ENCODE measurements around the gene HOXA6.

HOXA6 gene

GRCh38 chr7:27126596-27127327, 20.8 kb downstream of the HOXA6 start:
- in situ Hi-C loops (cut with MboI; ENCODE audit: low sequenced_read_pairs), result no loop called here

- in situ Hi-C loops (cut with MboI; ENCODE audit: low sequenced_read_pairs), result no loop called here
These were observed 21.6 kb downstream of the HOXA6 start for GRCh38 chr7:27125986-27126394.

- in situ Hi-C loops (cut with MboI; ENCODE audit: low sequenced_read_pairs), result no loop called here
These were observed 22.5 kb downstream of the HOXA6 start for GRCh38 chr7:27124902-27125689.

DNA sequence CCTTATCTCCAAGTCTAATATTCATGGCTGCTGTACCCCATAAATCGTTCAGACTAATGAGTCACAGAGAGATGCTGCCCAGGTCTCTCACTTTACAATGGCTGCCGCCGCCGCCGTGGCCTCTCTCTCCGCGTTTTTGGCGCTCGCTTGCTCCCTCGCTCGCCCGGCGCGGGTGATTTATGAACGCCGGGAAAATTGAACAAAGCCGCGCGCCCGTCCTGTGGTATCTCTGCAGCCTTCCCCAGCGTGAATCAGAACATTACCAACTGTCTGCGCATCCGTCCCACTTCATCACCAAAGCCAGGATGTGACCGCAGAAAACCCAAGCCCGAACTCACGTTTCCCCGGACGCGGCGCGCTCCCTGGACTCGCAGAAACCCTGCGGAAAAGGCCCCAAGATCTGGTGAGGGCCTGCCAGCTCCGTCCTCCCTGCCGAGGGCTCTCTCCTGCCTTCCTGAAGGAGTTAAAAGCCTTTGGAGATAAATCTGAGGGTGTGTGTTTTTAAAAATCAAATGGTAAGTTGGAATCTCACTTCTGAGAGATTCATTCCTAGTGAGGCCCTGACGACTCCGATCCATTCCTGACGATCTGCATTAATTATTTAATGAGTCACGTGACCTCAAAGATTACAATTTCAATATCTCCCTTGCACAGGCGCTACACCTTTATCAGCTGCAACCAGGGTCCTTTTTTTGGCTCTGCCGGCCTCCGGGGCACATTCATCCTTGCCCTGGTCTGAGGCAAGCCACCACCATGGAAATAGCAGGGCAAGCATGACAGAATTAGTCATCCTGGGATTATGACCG, 23.3 kb downstream of the HOXA6 start:
- in situ Hi-C loops (cut with MboI; ENCODE audit: low sequenced_read_pairs), result no loop called here

- in situ Hi-C loops (cut with MboI; ENCODE audit: low sequenced_read_pairs), result no loop called here
These were observed 24.0 kb downstream of the HOXA6 start for GRCh38 chr7:27123477-27124053.

DNA sequence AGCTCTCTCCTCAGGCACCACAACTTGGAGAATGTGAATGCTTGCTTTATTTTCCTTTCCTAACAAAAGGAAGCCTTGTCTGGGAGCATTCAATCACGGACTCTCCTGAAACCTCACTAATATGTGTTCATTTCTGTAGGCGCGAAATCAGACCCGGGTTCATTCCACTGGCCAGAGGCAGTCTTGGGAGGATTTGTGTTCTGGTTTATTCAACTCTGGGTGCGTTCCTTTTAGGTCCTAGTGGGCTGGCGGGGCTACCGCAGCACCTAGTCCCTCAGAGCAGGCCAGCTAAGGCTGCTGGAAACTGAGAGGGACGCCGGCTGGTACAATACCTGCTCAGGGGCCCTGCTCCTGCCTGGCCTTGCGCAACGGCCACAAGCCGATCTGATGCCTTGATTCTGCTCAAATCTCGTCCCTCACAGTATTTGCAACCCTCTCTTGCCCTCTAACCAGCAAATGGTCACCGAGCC, 24.5 kb downstream of the HOXA6 start:
- in situ Hi-C loops (cut with MboI; ENCODE audit: low sequenced_read_pairs), result no loop called here

DNA sequence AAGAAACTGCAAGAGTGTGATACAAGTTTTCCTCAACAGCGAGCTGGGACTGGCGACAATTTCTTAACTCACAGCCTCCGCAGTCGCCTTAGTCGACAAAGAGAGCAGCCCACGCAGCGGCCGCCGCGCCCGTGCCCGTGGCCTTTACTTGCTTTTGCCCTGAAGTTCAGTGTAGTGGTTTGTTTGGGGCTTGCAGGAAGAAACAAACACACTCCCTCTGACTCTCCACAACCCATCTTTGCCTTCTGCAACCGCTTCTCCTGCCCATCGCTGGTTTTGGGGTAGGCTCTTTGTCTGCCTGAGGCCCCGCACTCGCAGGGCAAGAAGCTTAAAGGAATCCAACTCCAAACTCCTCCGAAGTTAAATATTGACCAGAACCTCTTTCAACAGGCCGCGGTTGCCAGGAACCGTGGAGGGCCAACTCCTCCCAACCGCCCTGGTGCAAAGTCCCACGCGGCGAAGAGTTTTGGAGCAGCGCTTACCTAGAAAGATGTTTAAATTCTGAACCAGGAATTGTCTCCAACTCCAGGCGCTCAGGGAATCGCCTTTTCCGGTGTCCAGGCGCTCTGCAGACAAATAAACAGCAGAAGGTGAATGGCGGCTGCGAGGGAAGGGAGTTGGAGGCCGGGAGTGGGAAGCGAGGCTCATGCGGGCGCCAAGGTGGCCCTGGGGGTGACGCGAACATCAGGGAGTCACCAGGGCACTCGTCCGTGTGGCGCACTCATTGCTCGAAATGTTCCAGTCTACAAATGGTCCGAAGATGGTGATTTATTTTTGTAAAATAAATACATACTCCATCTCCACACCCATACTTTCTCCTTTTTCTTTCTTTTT, 25.3 kb downstream of the HOXA6 start:
- in situ Hi-C loops (cut with MboI; ENCODE audit: low sequenced_read_pairs), result no loop called here

- in situ Hi-C loops (cut with MboI; ENCODE audit: low sequenced_read_pairs), result no loop called here
These were observed 25.9 kb downstream of the HOXA6 start for GRCh38 chr7:27121684-27122076.

GRCh38 chr7:27119412-27119911, 28.1 kb downstream of the HOXA6 start:
- in situ Hi-C loops (cut with MboI; ENCODE audit: low sequenced_read_pairs), result no loop called here

DNA sequence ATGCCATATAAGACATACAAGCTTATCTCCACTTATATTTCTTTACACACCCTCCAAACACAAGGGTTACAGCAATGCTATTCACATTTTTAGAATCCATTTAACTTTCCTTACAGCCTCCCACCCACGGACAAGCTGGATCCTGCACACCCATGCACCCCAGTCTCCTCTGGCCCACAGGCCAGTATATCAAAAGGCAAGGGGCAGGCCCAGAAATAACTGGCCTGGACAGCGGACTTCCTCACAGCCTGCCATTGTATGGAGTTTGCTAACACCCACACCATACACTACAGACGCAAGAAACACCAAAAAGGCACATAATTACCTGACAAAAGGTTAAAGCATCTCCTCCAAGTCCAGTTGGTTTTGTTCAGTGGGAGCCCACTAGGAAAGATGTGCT, 29.0 kb downstream of the HOXA6 start:
- in situ Hi-C loops (cut with MboI; ENCODE audit: low sequenced_read_pairs), result no loop called here

GRCh38 chr7:27117887-27118491, 29.6 kb downstream of the HOXA6 start:
- in situ Hi-C loops (cut with MboI; ENCODE audit: low sequenced_read_pairs), result no loop called here

DNA sequence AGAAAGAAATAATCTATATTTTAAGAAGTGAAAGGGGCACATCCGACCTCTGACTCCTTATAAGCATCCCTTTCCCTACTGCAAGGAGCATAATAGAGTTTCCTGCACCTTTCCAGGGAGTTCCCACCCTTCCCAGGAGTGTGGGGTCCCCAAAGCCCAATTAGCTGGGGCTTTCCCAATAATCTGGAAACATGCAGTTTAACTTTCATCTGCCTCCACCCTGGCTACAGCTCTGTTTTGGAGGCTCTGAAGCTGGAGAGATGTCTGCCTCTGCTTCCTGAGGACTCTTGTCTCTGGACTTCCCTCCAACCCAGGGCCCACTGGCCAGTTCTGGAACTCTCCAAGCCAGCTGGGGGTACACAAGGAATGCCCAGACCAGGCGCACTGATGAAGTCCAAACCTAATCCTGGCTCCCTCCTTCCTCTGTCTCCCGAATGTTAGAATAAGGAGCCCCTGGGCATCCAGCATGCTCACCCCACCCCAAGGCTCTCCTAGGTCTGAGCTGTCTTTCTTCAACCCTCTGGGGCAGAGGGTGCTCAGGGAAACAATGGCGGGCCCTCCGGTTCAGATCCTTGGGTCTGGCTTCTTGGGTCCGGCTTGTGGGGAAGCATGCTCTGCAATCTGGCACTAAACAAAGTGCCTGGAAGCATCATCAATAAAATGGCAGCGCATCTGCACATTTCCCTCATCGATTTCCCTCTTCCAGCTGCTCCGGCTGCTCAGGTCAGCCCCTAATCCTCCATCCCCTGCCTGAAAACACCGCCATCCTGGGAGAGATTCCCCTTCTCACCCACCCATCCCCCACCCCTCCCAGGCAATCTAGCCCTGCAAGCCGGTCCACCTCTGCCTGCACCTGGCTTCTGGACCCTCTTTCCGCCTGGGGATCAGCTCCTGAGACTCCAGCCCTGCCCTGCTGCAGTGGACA, 30.4 kb downstream of the HOXA6 start:
- in situ Hi-C loops (cut with MboI; ENCODE audit: low sequenced_read_pairs), result no loop called here

DNA sequence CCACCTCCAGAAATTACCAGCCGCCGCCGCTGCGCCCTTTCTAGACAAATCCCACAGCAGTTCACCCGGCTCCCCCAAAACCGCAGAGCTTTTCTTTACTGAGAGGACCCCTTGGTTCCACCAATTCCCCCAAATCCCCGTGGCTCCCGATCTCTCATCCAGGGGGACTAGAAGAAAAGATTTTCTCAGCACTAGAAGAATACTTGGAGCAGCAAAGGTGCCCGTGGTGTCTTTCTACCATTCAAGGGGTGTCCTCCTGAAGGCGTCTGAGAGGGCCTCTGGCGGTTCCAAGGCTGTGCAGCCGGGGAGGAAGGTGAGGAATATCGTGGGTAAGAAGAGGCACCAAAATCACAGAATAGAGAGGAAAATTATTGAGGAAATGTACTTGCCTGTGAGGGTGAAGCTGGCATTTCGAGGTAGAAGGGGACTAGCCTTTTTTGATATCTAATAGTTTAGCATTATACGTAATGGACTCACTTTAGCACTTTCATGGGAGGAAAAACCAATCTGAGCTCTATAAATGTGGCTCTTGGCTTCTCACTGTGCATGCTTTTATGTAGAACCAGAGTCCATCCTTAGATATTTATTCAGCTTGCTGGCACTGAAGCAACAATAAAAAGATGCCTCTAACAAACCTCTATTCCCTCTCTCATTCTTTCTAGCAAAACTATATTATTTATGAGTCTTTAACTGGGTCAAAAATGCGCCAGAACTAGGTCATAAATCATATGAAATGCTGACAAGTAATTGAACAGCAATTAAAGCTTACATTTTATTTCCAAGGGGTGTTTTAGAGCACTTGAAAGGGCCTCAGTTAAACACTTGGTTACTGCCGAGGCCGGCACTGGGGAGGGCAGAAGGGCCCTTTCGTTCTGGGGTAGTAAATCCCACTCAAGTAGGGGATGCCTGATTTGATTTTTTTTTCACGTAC, 31.3 kb downstream of the HOXA6 start:
- in situ Hi-C loops (cut with MboI; ENCODE audit: low sequenced_read_pairs), result no loop called here

DNA sequence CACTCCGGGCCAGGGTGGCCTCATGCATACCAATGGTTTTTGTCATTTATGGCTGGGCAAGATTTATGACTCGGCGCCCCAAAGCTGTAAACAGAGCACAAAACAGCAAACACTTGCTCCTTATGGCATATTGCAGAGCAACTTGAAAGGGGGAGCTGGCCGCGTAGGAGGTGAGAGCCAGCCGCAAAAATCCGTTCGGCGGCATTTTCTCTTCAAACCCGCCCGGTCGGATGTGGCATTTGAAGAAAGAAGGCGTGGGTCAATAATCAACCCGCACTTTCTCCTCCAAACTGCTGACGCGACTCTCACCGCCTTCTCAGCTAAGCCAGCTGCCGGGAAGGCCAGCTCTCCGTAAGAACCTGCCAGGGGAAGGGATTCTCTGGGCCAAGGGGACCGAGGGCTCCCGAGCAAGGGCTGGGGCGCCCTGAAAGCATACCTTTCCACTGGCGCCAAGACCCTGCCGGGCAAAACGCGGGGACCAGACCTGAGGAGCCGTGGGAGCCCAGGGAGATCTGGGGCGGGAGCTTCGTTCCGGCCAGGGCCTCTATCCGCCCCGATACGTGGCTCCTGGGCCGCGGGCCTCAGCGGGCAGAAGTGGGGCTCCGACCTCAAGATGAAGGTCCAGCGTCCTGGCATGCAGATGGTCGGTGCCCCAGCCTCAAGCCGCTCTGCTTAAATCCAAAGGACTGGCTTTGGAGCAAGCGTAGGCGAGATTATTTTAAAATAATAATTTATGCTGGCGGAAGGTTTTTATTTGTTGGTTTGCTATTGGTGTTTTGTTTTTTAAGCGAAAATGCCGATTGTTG, 32.1 kb downstream of the HOXA6 start:
- in situ Hi-C loops (cut with MboI; ENCODE audit: low sequenced_read_pairs), result no loop called here

- in situ Hi-C loops (cut with MboI; ENCODE audit: low sequenced_read_pairs), result no loop called here
These were observed 32.7 kb downstream of the HOXA6 start for GRCh38 chr7:27114881-27115220.

DNA sequence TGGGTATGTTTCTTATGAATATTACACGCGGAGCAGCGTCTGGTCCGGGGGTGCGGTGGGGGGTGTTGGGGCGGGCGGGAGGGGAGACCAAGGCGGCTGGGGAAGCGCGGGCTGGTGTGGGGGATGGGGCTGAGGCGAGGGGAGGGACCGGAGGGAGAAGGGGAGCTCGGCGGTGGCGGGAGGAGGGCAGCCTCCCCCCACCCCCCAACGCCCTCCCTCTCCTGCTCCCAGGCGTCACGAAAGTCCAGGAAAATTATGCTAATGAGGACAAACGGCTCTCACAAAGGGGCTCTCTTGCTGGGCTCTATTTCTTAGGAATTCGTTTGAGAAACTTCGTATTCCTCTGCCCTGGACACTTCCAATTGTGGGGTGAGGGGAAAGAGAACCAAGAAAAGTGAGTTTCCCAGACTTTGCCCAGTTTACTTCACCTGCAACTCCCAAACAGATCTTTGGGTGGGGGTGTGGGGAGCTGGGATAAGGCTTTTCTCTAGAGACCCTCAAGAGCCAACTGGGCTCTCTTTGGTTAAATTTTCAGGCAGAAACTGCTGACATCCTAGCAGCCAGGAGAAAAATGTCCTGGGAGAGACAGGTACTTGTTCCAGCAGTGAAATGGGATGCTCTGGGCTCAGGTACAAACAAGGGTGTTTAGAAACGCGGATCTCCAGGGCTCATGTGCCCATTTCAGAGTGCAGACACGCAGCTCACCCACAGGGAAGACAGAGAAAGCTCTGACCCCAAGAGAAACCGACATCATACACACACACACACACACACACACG, 33.4 kb downstream of the HOXA6 start:
- in situ Hi-C loops (cut with MboI; ENCODE audit: low sequenced_read_pairs), result no loop called here
